RWPE2 (cell line): ENCODE data around the gene HOXC9.

Experiments used
- ATAC-seq: fragments of 200-7000 bp; cut with Tn5 transposase; 3 replicates; pipeline ENCODE4 v1.9.1; 2021; ENCODE audit warnings: low read depth
- DNase-seq: peaks from one replicate; pipeline ENCODE4 v3.0.0-alpha.2; 2020; ENCODE audit warnings: low spot score
- H3K27ac ChIP-seq: fragments of 450-650 bp; 2 replicates; pipeline ENCODE4 v1.5.1; 2017; ENCODE audit warnings: mild to moderate bottlenecking; ENCODE audit not compliant: poor library complexity, severe bottlenecking
- H3K27me3 ChIP-seq: fragments of 250-450 bp; sonication (Bioruptor Pico); 2 replicates; pipeline ENCODE4 v1.5.1; 2021; ENCODE audit warnings: mild to moderate bottlenecking, moderate library complexity; ENCODE audit not compliant: insufficient read depth, poor library complexity, severe bottlenecking
- H3K36me3 ChIP-seq: fragments of 250-450 bp; sonication (Bioruptor Pico); 2 replicates; pipeline ENCODE4 v1.5.1; 2020; ENCODE audit warnings: low read depth, mild to moderate bottlenecking, moderate library complexity
- H3K4me1 ChIP-seq: fragments of 250-450 bp; sonication (Bioruptor Pico); 2 replicates; pipeline ENCODE4 v1.5.1; 2021; ENCODE audit warnings: mild to moderate bottlenecking, moderate library complexity; ENCODE audit not compliant: insufficient read depth, poor library complexity, severe bottlenecking
- H3K4me3 ChIP-seq: fragments of 250-450 bp; sonication (Bioruptor Pico); 2 replicates; pipeline ENCODE4 v1.5.1; 2021; ENCODE audit warnings: mild to moderate bottlenecking, moderate library complexity; ENCODE audit not compliant: severe bottlenecking
- H3K9me3 ChIP-seq: fragments of 250-450 bp; sonication (Bioruptor Pico); 2 replicates; pipeline ENCODE4 v1.5.1; 2021; ENCODE audit warnings: mild to moderate bottlenecking, moderate library complexity; ENCODE audit not compliant: severe bottlenecking
- TF ChIP-seq, protein P1 (sequence below): fragments of 450-650 bp; IDR thresholded peaks from one replicate; pipeline ENCODE4 v1.5.1; 2017; ENCODE audit warnings: mild to moderate bottlenecking, moderate library complexity; ENCODE audit not compliant: poor library complexity, severe bottlenecking

HOXC9 gene

DNA sequence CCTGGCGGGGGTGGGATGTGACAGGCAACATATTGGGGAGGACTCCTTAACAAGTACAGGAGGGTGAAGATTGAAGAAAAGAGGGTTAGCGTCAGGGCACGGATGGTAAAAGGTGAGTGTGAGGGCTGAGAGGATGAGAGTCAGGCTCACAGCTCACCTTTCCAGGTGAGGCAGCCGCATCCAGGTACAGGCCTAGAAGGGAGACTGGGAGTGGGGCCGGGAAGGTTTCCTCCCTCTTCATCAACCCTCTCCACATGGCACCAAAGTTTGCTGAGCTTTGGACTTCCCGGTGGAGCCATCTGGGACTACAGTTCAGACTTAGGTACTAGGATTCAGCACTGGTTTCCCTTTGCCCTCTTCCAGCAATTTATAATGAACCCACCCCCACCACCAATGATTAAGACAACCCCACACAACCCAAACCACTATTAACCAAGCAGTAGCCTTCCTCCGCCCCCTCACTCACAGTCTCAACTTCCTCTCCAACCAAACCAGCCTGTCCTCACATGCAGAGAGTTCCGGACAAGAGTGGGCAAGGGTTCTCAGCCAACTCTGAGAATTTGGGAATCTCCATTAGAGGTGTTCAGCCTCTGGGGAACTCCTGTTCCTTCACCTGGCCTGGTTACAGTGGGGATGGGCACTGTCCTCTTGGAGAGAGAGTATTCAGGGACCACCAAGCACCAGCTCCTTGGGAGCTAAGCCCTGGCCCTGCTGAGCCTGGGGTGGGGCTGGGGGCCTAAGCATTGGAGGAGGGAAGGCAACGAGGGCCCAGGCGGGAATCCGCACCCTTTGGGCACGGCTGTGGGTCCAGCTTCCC is 51.3 kb downstream of the HOXC9 start:
- TF ChIP-seq, protein P1, sequence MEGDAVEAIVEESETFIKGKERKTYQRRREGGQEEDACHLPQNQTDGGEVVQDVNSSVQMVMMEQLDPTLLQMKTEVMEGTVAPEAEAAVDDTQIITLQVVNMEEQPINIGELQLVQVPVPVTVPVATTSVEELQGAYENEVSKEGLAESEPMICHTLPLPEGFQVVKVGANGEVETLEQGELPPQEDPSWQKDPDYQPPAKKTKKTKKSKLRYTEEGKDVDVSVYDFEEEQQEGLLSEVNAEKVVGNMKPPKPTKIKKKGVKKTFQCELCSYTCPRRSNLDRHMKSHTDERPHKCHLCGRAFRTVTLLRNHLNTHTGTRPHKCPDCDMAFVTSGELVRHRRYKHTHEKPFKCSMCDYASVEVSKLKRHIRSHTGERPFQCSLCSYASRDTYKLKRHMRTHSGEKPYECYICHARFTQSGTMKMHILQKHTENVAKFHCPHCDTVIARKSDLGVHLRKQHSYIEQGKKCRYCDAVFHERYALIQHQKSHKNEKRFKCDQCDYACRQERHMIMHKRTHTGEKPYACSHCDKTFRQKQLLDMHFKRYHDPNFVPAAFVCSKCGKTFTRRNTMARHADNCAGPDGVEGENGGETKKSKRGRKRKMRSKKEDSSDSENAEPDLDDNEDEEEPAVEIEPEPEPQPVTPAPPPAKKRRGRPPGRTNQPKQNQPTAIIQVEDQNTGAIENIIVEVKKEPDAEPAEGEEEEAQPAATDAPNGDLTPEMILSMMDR = no peak
- no peak overlapping the region for H3K4me3 ChIP-seq
- H3K9me3 ChIP-seq = no peaks in the 10 kb centered on the region
- DNase-seq (no peak), ATAC-seq (peak; percentile 26; the same call in 2 of the 3 replicates)
- H3K27ac ChIP-seq = no peak overlapping the region
- H3K27me3 ChIP-seq = peaks cover 91% of the 10 kb centered on the region
- H3K4me1 ChIP-seq = no peaks in the 10 kb centered on the region
- no peaks in the 10 kb centered on the region for H3K36me3 ChIP-seq

- no peak for DNase-seq
- TF ChIP-seq, protein P1 = no peak
- Histone ChIP-seq H3K9me3 (no peaks in the 10 kb centered on the region), H3K4me1 (no peaks in the 10 kb centered on the region), H3K36me3 (no peaks in the 10 kb centered on the region), H3K27ac (no peak overlapping the region), H3K27me3 (peaks cover 86% of the 10 kb centered on the region), H3K4me3 (no peak overlapping the region)
- ATAC-seq = no peak
Measured at GRCh38 chr12:54051874-54052437, 52.0 kb downstream of the HOXC9 start.

- no peak for DNase-seq
- no peak for ATAC-seq
- Histone ChIP-seq H3K27ac (no peak overlapping the region), H3K9me3 (no peaks in the 10 kb centered on the region), H3K4me3 (no peak overlapping the region), H3K36me3 (no peaks in the 10 kb centered on the region), H3K4me1 (no peaks in the 10 kb centered on the region), H3K27me3 (peaks cover 80% of the 10 kb centered on the region)
- TF ChIP-seq, protein P1 = no peak
Measured at GRCh38 chr12:54052438-54053002, 52.6 kb downstream of the HOXC9 start.
